ENCODE measurements around the gene GNG10. TPM values are rescaled to one million over a fixed set of nuclear protein-coding genes. Genes with fewer than 3 reads are reported as not detected.

The GNG10 gene
- total and polyA plus RNA-seq, 9 of the 15 experiments (the other 6 are each of a cell fraction or from before 2014, with no cell fraction given): 13.1 to 37.8 (median 28.4) TPM

- TF ChIP-seq AFF1 (IDR thresholded peaks at IDR 0.05; ENCODE audit: low read depth in 1 of 2, partially characterized antibody in 2 of 2) (peak in 1 of 2 experiments; percentile 56), SUPT5H (IDR thresholded peaks at IDR 0.05) (no peak), ATF7 (IDR thresholded peaks at IDR 0.05) (no peak), MLLT1 (IDR thresholded peaks at IDR 0.05) (no peak), ZBTB43 (CRISPR knock-in tag; IDR thresholded peaks at IDR 0.05) (no peak), NR2C1 (IDR thresholded peaks at IDR 0.05) (no peak), NR2C1 (tag; IDR thresholded peaks at IDR 0.05) (no peak), HMGXB4 (CRISPR knock-in tag; IDR thresholded peaks at IDR 0.05) (no peak), SIN3B (IDR thresholded peaks at IDR 0.05; ENCODE audit: low read depth) (no peak), CTBP1 (IDR thresholded peaks at IDR 0.05; ENCODE audit: borderline replicate concordance) (peak; percentile 95), KDM2B (CRISPR knock-in tag; IDR thresholded peaks at IDR 0.05) (peak; percentile 63; the same call in 1 of the 2 replicates), SPI1 (IDR thresholded peaks at IDR 0.05; ENCODE audit: borderline replicate concordance, low read depth, low read length) (no peak), ZNF165 (CRISPR knock-in tag; IDR thresholded peaks at IDR 0.05; ENCODE audit: borderline replicate concordance) (no peak), U2AF1 (optimal IDR thresholded peaks at IDR 0.05; ENCODE audit: low read depth, low read length) (no peak), CBX8 (IDR thresholded peaks at IDR 0.05; ENCODE audit: borderline replicate concordance, extremely low read depth, low read depth, low read length, poor library complexity, severe bottlenecking) (no peak), ETS2 (tag; IDR thresholded peaks at IDR 0.05; ENCODE audit: borderline replicate concordance, poor library complexity, severe bottlenecking) (no peak), TGIF2 (CRISPR knock-in tag; IDR thresholded peaks at IDR 0.05) (no peak), SREBF1 (IDR thresholded peaks at IDR 0.05; ENCODE audit: borderline replicate concordance, low read depth, low read length) (no peak), ATF3 (IDR thresholded peaks at IDR 0.05) (no peak), ATF3 (CRISPR knock-in tag; conservative IDR thresholded peaks at IDR 0.05) (0 out of 2 replicates have a peak, but pooled peaks have one; percentile 12)
Measured at GRCh38 chr9:111630964-111631213, 30.5 kb upstream of the GNG10 start (continued).

All from K562 (cell line).